SW480 (cell line): ENCODE data around the gene LKAAEAR1.
A peak's percentile ranks its signal among the peaks of the same experiment; 100 is the strongest.

Experiments
- DNase-seq: peaks from one replicate; pipeline ENCODE4 v3.0.0-alpha.2; 2016; ENCODE audit warnings: low spot score

Gene LKAAEAR1

DNA sequence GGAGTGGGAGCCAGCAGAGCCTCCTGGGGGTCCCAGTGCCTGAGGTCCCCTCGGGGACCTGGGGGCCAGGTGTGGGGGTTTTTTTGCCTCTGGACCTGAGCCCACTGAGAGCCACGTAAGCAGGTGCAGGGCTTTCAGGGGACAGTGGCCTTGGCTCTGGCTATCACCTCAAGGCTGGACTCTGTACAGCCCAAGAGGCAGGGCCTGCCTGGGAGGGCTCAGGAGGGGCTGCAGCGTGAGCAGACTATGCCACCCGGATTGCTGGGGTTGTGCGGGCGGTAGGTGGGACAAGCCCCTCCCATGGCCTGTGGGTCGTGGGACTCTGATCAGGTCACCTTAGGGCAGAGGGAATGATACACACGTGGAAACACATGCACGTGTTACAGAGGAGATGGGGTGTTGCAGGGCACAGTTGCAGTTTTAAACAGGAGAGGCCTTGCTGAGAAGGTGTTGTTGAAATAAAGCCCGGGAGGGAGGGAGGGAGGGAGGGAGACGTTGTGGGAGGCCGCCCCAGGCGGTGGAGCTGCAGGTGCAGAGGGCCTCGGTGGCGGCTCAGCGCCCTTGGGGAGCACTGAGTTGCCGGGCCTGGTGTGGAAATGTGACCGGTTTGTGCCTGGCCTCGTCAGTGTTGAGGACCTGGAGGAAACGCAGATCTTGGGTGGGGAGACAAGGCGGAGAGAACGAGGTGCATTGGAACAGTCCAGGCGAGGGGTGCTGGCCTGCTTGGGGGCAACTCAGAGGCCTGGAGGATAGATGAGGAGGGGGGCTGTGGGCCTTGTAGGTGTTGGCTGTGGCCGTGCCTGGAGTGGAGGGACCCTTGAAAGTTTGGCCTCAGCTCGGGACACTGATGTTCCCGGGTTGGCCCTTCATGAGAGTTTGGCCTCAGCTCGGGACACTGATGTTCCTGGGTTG, 18.9 kb downstream of the LKAAEAR1 start:
- DNase-seq, result no peak

DNA sequence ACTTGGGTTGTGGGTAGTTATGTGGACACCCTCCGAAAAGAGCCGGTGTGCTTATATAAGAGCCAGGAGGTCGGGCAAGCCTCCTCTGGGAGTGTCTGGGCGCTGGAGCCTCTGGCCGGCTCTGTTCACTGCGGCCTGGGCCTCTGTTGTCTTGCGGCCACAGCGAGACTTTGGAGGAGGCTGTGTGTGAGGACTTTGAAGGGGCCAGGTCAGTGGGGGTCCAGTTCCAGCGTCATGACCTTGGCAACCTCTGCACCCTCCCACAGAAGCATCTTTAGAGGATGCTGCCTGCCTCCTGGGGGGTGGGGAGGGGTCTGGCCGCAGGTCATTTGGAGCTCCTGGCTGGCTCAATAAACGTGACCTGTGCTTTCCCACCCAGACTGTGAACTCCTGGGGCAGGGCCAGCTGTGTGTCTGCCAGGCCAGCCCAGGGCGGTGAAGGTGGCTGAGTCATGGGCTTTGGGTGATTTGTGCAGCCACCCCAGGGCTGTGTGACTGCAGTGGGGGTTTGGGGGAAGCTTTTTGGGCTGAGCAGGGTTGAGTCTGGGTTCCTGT, 20.0 kb downstream of the LKAAEAR1 start:
- DNase-seq, result no peak

DNA sequence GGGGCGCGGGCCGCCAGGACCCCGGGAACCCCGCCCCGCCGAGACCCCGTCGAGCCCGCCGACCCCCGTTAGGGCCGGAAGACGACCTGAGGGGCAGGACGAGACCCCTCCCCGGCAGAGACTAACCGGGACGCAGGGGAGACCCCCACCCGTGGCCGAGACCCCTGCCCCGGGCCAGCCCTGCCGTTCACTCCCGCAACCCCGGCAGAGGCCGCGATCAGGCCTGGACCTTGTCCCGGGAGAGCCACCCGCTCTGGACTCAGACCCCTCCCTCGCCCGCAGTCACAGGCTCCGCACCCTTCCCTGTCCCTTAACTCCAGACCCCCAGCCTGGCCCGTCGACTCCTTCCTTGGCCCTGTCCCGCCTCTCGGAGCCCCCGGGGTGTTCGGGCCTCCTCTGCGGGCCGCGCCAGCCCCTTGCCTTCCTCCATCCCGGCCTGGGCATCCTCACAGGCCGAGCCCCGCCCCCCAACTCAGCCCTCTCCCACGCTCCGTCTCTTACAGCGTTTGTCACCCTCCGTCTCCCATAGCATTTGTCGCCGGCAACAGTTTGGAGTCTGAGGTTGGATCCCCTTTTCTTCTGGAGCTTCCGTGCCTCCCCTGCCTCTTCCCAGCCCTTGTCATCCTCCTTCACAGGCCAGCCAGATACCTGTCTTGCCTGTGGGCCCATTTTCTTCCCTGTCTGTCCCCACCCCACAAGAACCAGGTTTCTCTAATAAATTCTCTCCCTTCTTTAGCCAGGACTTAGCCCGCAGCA, 20.6 kb downstream of the LKAAEAR1 start:
- DNase-seq, result no peak

DNA sequence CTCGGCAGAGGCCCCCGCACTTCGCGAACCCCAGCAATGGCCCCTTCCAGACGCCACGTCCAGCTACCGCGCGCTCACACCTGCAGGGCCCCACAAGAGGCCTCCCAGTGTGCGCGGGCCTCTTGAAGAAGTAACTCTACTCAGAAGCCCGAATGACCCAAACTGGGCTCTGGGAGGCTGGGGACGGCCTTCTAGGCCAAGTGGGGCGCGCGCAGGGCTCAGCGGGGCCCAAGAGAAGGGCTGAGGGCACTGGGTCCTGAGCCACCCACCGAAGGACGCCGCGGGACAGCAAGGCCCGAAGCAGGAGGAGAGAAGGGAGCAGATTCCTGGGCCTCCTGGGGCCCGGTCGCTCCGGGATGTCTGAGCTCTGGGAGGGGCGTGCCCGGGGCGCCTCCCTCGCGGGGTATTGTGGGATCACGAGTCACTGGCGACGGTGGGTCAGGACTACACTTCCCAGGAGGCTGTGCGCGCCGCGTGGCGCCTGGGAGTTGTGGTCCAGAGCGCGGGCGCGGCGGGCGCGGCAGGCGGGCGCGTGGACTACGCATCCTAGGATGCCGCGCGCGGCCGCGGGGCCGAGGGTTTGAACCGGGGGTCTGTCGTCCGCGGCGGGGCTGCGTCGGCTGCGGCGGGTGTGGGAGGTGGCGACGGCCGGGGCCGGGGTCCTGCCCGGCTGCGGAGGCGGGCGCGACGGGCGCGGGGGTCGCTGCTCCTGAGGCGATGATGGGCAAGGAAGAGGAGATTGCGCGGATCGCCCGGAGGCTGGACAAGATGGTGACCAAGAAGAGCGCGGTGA, 21.4 kb downstream of the LKAAEAR1 start, which contains the start of gene TCEA2:
TCEA2 (plus strand) TSS at position 603 of the 793 bp plus-strand sequence; CDS start at position 718, 115 bp downstream.
- peak; percentile 96 for DNase-seq

GRCh38 chr20:64062276-64062595, 22.0 kb downstream of the LKAAEAR1 start:
- DNase-seq, result no peak

GRCh38 chr20:64058536-64058935, 25.7 kb downstream of the LKAAEAR1 start:
- DNase-seq, result no peak

GRCh38 chr20:64057628-64058498, 26.3 kb downstream of the LKAAEAR1 start:
- DNase-seq, result peak; percentile 71

DNA sequence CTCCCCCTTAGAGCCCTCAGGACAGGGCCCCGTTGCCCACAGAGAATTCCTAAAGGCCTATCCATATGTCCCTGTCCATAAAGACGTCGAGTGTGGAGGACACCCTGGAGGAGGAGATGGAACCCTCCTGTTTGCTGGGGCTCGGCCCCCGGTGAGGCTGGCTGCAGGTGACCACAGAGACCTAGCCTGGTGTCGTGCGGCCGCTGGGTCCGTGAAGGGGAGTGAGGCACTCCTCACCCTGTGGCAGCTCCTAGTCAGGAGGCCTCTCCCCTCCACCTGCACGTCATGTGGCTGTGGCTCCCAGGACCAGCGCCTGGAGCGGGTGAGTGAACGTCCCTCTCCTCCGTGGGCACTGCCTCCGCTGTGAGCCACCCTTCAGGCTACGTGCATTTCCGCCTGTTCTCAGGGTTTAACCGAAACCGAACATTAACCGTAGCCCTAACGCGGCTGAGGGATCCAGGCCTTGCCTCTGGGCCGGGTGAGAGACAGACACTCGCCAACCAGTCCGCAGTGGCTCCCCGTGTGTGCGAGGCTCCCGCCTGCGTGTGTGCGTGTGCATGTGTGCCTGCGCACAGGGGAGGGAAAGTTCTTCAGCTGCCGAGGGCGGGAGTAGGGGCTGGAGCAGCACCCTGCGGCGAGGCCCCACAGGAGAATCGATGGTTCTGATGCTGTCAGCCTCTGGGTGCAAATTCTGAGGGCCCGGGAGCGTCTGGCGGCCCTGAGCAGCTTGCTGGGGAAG, 27.1 kb downstream of the LKAAEAR1 start:
- no peak for DNase-seq

GRCh38 chr20:64056639-64056888, 27.6 kb downstream of the LKAAEAR1 start:
- no peak for DNase-seq

GRCh38 chr20:64055893-64056638, 28.1 kb downstream of the LKAAEAR1 start:
- no peak for DNase-seq

DNA sequence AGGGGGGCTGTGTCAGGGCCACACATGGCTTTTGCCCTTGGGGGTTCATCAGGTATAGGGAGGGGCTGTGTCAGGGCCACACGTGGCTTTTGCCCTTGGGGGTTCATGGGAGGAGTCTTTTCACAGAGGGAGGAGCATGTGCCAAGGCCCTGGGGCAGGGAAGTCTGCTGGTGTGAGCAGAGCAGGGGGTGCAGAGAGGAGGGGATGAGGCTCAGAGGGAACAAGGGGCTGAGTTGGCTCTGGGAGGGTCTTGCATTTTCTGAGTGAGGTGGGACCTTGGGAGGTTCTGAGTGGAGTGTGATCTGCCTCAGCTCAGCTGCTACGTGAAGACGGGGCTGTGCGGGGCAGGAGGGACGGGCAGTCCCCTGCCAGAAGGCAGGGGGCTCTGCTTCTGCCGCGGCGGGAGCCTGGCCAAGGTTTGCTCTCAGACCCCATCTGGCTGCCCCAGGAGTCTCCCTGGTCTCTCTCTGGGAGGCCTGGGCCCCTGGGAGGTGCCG, 28.8 kb downstream of the LKAAEAR1 start:
- DNase-seq, result no peak

GRCh38 chr20:64053841-64054661, 30.1 kb downstream of the LKAAEAR1 start:
- DNase-seq, result peak; percentile 79

GRCh38 chr20:64052987-64053840, 31.0 kb downstream of the LKAAEAR1 start:
- no peak for DNase-seq

GRCh38 chr20:64052326-64052722, 31.9 kb downstream of the LKAAEAR1 start:
- no peak for DNase-seq

GRCh38 chr20:64051561-64052325, 32.5 kb downstream of the LKAAEAR1 start:
- DNase-seq, result no peak

GRCh38 chr20:64051033-64051452, 33.2 kb downstream of the LKAAEAR1 start:
- no peak for DNase-seq
